Measurements from ENCODE around the gene MASTL.
A peak's percentile ranks its signal among the peaks of the same experiment; 100 is the strongest.
"Not testable (repeated sequence)": the region's sequence is repeated elsewhere in the genome, so short reads cannot be mapped to it uniquely, and the experiment has no call there.

Gene MASTL
- total RNA-seq = 55.7 to 72.5 (median 64.3) reads per million in 4 donors

DNA sequence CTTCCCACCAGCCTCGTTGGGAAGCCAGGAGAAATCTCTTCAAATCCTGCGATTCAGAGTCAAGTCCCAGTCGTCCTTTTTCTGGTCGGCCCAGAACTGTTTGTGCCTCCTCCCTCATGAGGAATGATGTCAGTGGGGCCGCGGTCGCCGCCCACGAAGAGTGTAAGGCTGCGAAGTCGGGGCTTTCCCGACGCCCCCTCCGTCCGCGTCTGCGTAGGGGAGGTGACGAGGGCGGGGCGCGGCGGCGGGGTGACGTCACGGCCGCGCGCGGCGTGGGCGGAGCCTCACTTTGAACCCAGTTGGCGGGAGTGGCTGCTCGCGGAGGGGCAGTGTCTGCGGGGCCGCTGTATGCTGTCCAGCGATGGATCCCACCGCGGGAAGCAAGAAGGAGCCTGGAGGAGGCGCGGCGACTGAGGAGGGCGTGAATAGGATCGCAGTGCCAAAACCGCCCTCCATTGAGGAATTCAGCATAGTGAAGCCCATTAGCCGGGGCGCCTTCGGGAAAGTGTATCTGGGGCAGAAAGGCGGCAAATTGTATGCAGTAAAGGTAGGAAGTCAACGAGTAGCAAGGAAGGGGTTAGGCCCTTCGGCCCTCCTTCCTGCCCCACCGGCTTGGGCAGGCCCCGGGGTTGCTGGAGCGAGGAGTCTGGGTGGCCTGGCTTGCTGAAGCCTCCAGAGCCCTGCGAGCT lies at the start of gene MASTL:
Gene MASTL, plus strand, starts transcription at position 287 of the 689 bp plus-strand sequence. Its CDS starts 75 bp downstream, at position 362.
- peak; percentile 90 to 95 (median 94) for DNase-seq

- DNase-seq = no peak
Observed at GRCh38 chr10:27108165-27108564, 47.0 kb upstream of the MASTL start.

GRCh38 chr10:27134371-27134770 lies 20.8 kb upstream of the MASTL start:
- DNase-seq = no peak

- no peak for DNase-seq
Observed at GRCh38 chr10:27138277-27138676, 16.9 kb upstream of the MASTL start.

- no peak for DNase-seq
Observed at GRCh38 chr10:27143686-27144085, 11.5 kb upstream of the MASTL start.

DNA sequence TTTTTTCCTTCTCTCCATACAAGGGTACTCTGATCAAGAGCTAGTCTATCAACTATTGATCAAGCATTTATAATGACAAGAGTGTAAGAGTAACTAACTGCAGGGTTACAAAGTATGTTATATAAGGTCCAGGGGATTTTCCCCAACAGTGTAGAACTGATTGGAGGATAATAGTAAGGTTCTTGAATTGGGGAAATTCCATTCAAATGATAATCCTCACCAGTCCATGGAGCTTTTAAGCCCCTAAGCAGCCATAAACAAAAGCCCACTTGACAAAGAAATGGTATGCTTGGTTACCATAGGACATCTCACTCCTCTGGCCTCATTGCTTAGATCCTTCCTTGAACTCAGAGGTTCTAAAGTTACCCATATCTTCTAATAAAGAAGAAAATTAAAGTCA lies 9.2 kb upstream of the MASTL start:
- DNase-seq = no peak

DNA sequence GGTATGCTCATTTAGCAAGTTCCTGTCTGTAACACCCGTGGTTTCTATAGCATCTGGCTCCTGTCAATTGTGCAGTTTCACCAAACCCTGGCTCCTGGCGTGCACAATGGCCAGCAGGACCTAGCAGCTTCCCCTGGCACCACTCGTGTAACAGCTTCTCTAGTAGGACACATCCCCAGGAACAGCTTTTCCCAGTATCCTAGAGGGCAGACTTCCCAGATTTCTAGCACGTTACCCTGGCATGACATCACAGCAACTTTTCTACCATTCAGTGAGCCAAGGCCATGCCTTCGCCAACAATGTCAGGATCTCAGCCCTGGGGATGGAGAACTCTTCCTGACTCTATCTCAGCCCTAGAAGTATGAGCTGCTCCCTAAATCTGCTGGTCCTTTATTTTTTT lies 7.5 kb upstream of the MASTL start:
- no peak for DNase-seq

DNA sequence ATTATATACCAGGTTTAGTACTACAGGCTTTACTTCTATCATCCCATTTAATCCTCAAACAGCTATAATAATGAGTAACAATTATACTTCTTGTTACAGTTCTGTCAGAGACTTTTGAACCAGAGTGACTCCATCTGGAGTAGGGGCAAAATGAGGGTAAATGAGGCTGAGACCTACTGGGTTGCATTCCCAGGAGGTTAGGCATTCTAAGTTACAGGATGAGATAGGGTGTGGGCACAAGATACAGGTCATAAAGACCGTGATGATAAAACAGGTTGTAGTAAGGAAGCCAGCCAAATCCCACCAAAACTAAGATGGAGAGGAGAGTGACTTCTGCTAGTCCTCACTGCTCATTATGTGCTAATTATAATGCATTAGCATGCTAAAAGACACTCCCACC lies 4.9 kb upstream of the MASTL start:
- DNase-seq = no peak

- DNase-seq = no peak
Observed at GRCh38 chr10:27152687-27153086, 2.5 kb upstream of the MASTL start.

DNA sequence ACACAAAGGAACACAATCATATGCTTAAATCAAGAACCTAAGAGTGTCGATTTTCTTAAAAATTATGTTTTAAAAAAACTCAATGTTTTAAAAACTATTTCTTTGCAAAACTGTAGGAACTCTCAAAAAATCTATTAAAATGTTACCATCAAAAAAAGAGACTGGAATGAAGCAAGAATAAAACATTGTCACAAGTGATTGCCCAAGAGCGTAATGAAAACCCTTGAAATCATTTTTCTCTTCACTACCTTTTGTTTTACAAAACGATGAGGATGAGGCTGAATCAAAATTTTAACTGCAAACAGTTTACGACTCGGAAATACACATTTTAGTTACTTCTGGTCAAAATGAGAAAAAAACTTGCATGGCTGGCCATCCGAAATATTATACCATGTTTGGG lies 1.8 kb upstream of the MASTL start:
- DNase-seq = no peak

- no peak for DNase-seq
Observed at GRCh38 chr10:27153845-27154193, 1.3 kb upstream of the MASTL start.

DNA sequence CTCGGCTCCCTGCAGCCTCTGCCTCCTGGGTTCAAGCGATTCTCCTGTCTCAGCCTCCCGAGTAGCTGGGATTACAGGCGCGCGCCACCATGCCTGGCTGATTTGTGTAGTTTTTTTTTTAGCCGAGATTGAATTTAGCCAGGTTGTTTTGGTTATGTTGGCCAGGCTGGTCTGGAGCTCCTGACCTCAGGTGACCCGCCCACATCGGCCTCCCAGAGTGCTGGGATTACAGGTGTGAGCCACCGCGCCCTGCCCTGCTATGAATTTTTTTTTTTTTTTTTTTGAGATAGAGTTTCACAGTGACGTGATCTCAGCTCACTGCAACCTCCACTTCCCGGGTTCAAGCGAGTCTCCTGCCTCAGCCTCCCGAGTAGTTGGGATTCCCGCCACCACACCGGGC lies 1.4 kb downstream of the MASTL start:
- not testable (repeated sequence) for DNase-seq

DNA sequence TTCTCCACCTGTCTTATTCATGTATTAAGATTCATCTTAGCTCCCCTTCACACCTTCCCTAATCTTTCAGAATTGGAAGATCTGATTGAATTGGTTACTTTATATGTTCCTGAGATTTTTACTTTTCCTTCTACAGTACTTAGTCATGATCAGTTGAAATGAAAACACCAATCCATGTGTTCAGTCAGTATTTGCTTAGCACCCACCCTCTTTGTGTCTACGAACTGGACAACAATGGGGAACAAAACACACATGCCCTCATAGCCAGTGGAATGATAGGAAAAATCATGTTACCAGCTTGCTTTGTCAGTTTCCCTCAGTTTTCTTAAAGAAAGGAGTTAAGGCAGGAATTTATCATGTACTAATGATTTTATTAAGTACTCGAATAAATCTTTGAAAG lies 2.0 kb downstream of the MASTL start:
- no peak for DNase-seq

DNA sequence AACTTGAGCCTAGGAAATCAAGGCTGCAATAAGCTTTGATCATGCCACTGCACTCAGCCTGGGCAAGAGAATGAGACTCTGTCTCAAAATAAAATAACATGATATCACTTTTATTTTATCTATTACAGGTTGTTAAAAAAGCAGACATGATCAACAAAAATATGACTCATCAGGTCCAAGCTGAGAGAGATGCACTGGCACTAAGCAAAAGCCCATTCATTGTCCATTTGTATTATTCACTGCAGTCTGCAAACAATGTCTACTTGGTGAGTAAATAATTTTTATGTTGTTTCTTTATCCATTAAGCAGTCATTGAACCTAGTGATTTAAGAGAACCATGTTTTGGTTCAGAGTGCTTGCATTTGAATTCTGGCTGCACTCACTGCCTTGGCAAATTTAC lies 3.3 kb downstream of the MASTL start:
- no peak for DNase-seq

- no peak for DNase-seq
Observed at GRCh38 chr10:27169849-27170248, 14.7 kb downstream of the MASTL start.

- DNase-seq = no peak
Observed at GRCh38 chr10:27188259-27188658, 33.1 kb downstream of the MASTL start.

DNA sequence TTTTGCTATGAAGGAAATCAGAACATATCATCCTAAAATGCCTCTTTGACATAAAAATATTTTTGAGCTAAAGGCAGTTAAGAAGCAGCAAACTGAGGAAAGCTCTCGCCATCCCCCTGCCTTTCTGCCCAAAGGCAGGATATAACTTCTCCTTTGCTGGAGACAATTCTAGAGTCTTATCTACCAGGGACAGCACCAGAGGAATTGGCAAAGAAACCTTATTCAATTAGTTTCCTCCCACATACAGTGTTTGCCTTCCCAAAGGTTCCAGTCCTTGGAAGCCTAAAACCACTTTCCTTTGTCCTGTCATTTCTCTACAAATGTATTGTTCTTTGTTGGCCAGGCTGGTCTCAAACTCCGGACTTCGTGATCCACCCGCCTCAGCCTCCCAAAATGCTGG lies 33.7 kb downstream of the MASTL start:
- DNase-seq = no peak

- no peak for DNase-seq
Observed at GRCh38 chr10:27190508-27190907, 35.4 kb downstream of the MASTL start.

GRCh38 chr10:27192284-27192683 lies 37.1 kb downstream of the MASTL start:
- no peak for DNase-seq

- no peak for DNase-seq
Observed at GRCh38 chr10:27197980-27198620, 42.9 kb downstream of the MASTL start.

DNA sequence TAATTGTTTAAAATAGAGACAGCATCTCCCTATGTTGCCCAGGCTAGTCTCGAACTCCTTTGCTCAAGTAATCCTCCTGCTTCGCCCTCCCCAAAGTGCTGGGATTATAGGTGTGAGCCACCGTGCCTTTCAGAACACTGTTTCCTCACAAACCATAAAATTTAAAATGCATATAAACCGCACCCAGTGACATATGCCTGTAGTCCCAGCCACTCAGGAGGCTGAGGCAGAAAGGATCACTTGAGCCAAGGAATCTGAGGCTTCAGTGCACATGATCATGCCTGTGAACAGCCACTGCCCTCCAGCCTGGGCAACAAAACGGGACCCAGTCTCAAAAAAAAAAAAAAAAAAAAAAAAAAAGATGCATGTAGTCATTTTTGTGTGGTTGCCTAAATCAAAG lies 48.7 kb downstream of the MASTL start:
- no peak for DNase-seq

DNA sequence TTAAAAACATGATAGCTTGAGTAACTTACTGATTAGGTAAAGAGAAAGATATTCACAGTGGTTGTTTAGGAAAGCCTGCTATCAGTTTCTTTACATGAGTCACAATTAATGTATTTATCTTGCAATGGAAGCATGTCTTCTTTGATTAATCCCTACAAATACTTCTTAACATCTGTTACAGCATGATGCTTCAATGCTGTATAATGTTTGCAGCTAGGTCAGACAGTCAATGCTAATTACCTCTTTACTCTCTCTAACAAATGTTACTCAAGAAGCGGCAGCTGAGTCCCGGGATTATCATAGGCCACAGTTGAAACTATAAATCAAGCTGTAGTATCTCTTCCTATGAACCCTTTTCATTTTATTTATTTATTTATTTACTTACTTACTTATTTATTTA lies 52.2 kb downstream of the MASTL start:
- DNase-seq = no peak

DNA sequence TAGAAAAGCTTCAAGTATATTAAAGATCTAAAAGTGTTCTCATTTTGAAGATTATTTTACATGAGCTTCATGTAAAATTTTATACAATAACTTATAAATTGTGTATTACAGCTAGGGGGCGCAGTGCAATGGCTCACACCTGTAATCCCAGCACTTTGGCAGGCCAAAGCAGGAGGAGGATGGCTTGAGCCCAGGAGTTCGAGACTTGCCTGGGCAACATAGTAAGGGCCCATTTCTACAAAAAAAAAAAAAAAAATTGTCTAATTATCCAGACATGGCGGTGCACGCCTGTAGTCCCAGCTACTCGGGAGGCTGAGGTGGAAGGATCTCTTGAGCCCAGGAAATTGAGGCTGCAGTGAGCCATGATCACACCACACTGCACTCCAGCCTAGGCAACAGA lies 68.8 kb downstream of the MASTL start:
- DNase-seq = peak; percentile 10 to 49 (median 29)

- no peak for DNase-seq
Observed at GRCh38 chr10:27225011-27225590, 69.9 kb downstream of the MASTL start.

Data from T-helper 1 cell (primary cell).